HepG2 (cell line): ENCODE results near the gene PET117.

Experiments
- BRD4 ChIP-seq: sonication (generic); formaldehyde crosslinking; IDR thresholded peaks from 2 replicates; pipeline ENCODE4 v1.4.0; 2020; ENCODE audit warnings: missing genetic modification reagents
- CTCF ChIP-seq: sonication (generic); formaldehyde crosslinking; IDR thresholded peaks from 2 replicates; pipeline ENCODE4 v1.5.0; 2020; ENCODE audit warnings: mild to moderate bottlenecking, missing genetic modification reagents, moderate library complexity
- POLR2A ChIP-seq, 2 experiments: IDR thresholded peaks; 2 replicates each; pipeline ENCODE4 v1.6.1; 2011; ENCODE audit warnings: low read depth in 2 of 2, low read length in 2 of 2, mild to moderate bottlenecking in 1 of 2, moderate library complexity in 1 of 2; ENCODE audit not compliant: insufficient read depth in 1 of 2
- ZFP36L2 ChIP-seq: sonication (generic); formaldehyde crosslinking; IDR thresholded peaks from 2 replicates; pipeline ENCODE4 v1.4.0; 2020; ENCODE audit warnings: missing genetic modification reagents
- ZNF296 ChIP-seq: sonication (generic); formaldehyde crosslinking; conservative IDR thresholded peaks from 2 replicates; pipeline ENCODE4 v1.5.0; 2020; ENCODE audit warnings: mild to moderate bottlenecking, missing genetic modification reagents
- ZNF550 ChIP-seq: sonication (generic); formaldehyde crosslinking; IDR thresholded peaks from 2 replicates; pipeline ENCODE4 v1.4.0; 2020; ENCODE audit warnings: mild to moderate bottlenecking, missing genetic modification reagents, borderline replicate concordance
- TF ChIP-seq, protein P1 (sequence below): sonication (generic); formaldehyde crosslinking; IDR thresholded peaks from 2 replicates; pipeline ENCODE4 v1.8.1; 2023; ENCODE audit warnings: missing genetic modification reagents, inconsistent platforms, borderline replicate concordance

GRCh38 chr20:18091623-18092022 is 46.0 kb upstream of the PET117 start:
- TF ChIP-seq, protein P1, sequence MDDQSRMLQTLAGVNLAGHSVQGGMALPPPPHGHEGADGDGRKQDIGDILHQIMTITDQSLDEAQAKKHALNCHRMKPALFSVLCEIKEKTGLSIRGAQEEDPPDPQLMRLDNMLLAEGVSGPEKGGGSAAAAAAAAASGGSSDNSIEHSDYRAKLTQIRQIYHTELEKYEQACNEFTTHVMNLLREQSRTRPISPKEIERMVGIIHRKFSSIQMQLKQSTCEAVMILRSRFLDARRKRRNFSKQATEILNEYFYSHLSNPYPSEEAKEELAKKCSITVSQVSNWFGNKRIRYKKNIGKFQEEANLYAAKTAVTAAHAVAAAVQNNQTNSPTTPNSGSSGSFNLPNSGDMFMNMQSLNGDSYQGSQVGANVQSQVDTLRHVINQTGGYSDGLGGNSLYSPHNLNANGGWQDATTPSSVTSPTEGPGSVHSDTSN (CRISPR knock-in tag): no peak
- TF ChIP-seq CTCF (CRISPR knock-in tag): no peak
- no peak for TF ChIP-seq ZFP36L2
- no peak for TF ChIP-seq POLR2A (IDR thresholded peaks at IDR 0.05; ENCODE audit: insufficient read depth in 1 of 2, low read depth in 2 of 2, low read length in 2 of 2)
- TF ChIP-seq BRD4 (CRISPR knock-in tag): no peak
- no peak for TF ChIP-seq ZNF296
- no peak for TF ChIP-seq ZNF550 (CRISPR knock-in tag)
